GM19351 (cell line): ENCODE results near the gene MMP28.

Source experiments
- ATAC-seq: cut with Tn5 transposase; IDR thresholded peaks from one replicate; pipeline ENCODE4 v1.9.1; 2021; ENCODE audit warnings: mild to moderate bottlenecking, moderate library complexity; ENCODE audit not compliant: unreplicated experiment

Gene MMP28

GRCh38 chr17:35799942-35800341 lies 4.5 kb upstream of the MMP28 start:
- no peak for ATAC-seq

- ATAC-seq = no peak
Measured at GRCh38 chr17:35797918-35798317, 2.5 kb upstream of the MMP28 start.

- no peak for ATAC-seq
Measured at GRCh38 chr17:35797370-35797769, 1.9 kb upstream of the MMP28 start.

GRCh38 chr17:35796942-35797341 lies 1.5 kb upstream of the MMP28 start:
- no peak for ATAC-seq

- no peak for ATAC-seq
Measured at GRCh38 chr17:35795871-35796265, 427 bp upstream of the MMP28 start.

GRCh38 chr17:35793257-35793656 lies 2.2 kb downstream of the MMP28 start:
- no peak for ATAC-seq

GRCh38 chr17:35791681-35792350 lies 3.6 kb downstream of the MMP28 start:
- ATAC-seq = no peak

GRCh38 chr17:35790841-35791240 lies 4.6 kb downstream of the MMP28 start:
- no peak for ATAC-seq

- no peak for ATAC-seq
Measured at GRCh38 chr17:35788477-35789368, 6.7 kb downstream of the MMP28 start.

- no peak for ATAC-seq
Measured at GRCh38 chr17:35786941-35787432, 8.5 kb downstream of the MMP28 start.

- ATAC-seq = no peak
Measured at GRCh38 chr17:35784895-35785294, 10.5 kb downstream of the MMP28 start.

- no peak for ATAC-seq
Measured at GRCh38 chr17:35780950-35781349, 14.5 kb downstream of the MMP28 start.

- no peak for ATAC-seq
Measured at GRCh38 chr17:35778641-35779196, 16.7 kb downstream of the MMP28 start.

GRCh38 chr17:35775583-35775982 lies 19.9 kb downstream of the MMP28 start:
- no peak for ATAC-seq

GRCh38 chr17:35775039-35775438 lies 20.4 kb downstream of the MMP28 start:
- no peak for ATAC-seq

- no peak for ATAC-seq
Measured at GRCh38 chr17:35774499-35774898, 20.9 kb downstream of the MMP28 start.

GRCh38 chr17:35773679-35774425 lies 21.6 kb downstream of the MMP28 start:
- no peak for ATAC-seq

GRCh38 chr17:35773129-35773528 lies 22.3 kb downstream of the MMP28 start:
- no peak for ATAC-seq

- ATAC-seq = no peak
Measured at GRCh38 chr17:35769895-35770486, 25.4 kb downstream of the MMP28 start.

- ATAC-seq = no peak
Measured at GRCh38 chr17:35768797-35769196, 26.6 kb downstream of the MMP28 start.
